ENCODE measurements around the gene RNF213.
"Not testable (repeated sequence)": the region's sequence is repeated elsewhere in the genome, so short reads cannot be mapped to it uniquely, and the experiment has no call there.

RNF213 gene

DNA sequence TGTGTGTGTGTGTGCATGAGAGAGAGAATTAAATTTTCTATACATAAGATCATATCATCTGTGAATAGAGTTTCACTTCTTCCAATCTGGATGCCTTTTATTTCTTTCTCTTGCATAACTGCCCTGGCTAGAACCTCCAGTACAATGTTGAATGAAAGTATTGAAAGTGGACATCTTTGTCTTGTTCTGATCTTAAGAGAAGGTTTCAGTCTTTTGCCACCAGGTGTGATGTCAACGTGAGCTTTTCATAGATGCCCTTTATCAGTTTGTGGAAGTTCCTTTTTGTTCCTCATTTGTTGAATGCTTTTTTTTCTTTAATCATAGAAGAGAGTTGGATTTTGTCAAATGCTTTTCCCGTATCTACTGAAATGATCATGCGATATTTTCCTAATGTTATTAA, 63.3 kb downstream of the RNF213 start:
- no peak for DNase-seq

DNA sequence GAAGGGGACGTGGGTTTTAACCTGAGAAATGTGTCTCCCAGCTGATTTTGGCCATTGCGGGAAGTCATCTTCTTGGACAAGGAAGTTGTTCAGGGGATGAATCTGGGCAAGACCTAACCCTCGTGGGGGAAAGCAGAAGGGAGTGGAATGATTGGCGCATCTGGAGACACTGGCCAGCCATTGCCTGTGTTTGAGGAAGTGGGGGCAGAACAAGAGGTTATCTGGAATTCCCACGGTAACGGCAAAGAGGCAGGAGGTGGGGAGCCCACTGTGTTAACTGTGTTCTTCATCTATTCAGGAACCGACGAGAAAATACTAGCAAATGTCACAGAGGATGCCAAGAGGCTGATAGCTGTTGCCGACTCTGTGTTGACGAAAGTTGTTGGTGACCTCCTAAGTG, 66.9 kb downstream of the RNF213 start:
- no peak for DNase-seq

DNA sequence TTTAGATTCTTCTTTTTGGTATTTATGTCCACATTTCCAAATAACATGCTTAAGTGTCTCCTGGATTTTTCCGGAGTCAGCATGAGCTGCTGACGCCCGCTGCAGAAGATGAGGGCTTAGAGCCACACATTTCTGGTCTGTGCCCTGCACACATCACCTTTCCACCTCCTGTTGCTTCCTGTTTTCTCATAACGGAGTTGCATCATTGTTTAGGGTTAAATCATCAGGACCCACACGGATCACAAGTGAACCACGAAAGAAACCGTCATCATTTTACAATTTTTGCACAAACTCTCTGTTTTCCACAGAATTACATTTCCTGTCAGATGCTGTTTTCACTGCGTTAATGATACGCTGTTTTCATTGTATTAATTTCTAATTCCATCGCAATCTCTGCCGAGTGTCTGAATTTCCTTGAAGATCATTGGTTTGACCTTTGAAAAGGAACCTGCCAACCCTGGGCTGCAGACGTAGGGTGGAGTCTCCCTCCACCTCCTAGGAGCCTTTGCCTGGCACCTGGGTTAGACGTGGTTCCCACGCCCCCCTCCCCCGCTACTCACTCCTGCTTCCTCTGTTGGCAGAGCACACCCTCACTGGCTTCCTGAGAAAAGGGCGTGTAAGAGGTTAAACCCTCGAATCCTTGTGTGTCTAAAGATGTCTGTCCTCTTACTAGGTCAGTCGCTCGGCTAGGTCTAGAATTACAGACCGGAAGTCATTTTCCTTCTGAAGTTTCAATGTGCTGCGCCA, 68.2 kb downstream of the RNF213 start:
- DNase-seq: no peak

DNA sequence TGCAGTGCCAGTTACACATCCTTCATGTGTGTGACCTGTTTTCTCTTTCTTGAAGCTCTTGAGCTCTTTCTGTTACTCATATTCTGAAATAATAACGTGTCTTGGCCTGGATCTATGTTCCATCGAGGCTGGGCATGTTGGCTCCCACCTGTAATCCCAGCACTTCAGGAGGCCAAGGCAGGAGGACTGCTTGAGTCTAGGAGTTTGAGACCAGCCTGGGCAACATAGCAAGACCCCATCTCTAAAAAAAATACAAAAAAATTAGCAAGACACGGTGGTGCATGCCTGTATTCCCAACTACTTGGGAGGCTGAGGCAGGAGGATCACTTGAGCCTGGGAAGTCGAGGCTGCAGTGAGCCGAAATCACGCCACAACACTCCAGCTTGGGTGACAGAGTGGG, 68.8 kb downstream of the RNF213 start:
- not testable (repeated sequence) for DNase-seq

DNA sequence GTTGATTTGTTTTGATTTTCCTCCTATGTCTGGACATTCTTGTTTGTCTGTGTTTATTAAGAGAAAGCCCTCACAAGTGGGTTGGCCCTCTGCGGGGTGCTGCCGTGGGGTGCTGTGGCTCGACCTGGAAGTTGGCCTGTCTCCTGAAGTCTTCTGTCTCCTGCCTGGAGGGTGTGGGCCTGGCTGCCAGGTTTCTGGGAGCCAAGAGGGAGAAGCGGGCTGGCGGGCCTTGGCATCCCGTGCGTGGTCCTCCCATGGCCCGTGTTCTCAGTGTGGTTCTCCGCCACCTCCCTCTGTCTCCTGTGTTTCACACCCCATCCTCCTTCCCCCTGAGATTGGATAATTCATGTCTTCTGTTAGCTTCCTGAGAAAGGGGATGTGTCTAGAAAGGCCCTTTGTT, 69.6 kb downstream of the RNF213 start:
- no peak for DNase-seq

DNA sequence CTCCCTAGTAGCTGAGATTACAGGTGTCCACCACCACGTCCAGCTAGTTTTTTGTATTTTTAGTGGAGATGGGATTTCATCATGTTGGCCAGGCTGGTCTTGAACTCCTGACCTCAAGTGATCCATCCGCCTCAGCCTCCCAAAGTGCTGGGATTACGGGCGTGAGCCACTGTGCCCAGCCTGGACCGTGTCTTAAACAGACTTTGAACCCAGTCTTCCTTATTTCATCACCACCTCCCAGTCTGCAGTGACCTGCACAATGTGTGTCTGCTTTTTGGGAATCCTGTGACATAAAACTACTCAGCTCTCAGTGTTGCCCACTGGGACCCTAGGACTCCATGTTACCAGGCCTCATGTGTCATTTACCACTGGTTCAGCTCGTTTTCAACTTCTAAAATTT, 70.3 kb downstream of the RNF213 start:
- not testable (repeated sequence) for DNase-seq

DNA sequence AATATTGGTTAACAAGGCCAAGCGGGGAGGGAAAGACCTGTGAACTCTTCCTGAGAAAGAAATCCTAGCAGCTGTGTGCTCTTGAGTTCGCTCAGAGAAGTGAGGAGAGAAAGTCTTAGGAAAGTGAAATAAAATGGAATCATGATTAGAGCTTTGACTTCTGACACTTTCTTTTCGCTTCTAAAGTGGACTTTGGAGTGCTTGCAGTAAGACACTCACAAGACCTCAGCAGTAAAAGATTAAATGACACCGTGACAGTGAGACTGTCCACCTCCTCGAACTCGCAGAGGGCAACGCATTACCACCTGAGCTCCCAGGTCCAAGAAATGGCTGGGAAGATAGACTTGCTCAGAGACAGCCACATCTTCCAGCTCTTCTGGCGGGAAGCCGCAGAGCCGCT, 71.2 kb downstream of the RNF213 start:
- no peak for DNase-seq

DNA sequence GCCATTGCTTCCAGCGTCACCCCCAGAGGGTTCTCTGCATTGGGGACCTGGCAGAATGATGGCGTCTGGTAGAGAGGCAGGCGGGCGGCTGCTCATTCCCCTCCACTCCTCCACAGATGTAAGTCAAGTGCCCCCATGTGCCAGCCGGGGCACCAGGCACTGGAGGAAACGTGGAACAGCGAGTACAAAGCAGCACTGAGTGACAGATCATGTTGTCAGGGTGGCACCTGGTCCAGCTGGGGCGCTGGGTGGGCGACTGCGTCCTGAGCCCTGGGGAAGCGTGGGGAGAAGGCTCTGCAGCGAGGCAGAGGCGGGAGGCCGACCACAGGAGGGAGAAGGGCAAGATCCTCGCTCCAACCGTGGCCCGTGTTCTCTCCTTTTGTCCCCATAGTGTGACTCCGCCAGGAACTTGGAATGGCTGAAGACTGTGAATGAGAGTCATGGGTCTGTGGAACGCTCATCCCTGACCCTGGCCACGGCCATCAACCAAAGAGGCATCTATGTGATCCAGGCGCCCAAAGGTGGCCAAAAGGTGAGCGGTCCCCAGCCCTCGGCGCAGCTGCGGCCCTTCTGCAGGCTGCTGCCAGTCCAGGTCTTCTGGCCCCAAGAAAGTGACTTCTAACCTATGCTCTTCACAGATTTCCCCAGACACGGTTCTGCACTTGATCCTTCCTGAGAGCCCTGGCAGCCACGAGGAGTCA, 76.7 kb downstream of the RNF213 start:
- no peak for DNase-seq

DNA sequence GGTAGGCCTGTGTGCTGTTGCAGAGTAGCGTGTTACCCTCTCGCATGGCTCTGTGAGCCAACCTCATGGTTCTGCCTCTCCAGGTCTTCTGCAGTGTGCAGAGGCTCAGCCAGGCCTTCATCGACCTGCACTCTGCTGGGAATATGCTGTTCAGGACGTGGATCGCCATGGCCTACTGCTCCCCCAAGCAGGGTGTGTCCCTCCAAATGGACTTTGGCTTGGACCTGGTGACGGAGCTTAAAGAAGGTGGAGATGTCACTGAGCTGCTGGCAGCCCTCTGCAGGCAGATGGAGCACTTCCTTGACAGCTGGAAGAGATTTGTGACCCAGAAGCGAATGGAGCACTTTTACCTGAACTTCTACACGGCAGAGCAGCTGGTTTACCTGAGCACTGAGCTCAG, 78.5 kb downstream of the RNF213 start:
- no peak for DNase-seq

DNA sequence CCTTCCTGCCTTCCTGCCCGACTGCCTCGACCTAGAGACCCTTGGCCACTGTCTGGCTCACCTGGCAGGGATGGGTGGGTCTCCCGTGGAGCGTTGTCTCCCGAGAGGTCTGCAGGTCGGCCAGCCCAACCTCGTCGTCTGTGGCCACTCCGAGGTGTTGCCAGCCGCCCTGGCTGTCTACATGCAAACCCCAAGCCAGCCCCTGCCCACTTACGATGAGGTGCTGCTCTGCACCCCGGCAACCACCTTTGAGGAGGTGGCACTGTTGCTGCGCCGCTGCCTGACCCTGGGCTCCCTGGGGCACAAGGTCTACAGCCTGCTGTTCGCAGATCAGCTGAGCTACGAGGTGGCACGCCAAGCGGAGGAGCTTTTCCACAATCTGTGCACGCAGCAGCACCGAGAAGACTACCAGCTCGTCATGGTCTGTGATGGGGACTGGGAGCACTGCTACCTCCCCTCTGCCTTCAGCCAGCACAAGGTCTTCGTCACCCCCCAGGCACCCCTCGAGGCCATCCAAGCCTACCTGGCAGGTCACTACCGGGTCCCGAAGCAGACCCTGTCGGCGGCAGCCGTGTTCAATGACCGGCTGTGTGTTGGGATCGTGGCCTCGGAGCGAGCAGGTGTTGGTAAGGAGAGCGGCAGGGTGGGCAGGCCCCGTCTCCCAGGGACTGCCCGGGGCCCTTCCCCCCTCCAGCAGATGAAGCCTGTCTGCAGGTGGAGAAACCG, 79.2 kb downstream of the RNF213 start:
- no peak for DNase-seq

DNA sequence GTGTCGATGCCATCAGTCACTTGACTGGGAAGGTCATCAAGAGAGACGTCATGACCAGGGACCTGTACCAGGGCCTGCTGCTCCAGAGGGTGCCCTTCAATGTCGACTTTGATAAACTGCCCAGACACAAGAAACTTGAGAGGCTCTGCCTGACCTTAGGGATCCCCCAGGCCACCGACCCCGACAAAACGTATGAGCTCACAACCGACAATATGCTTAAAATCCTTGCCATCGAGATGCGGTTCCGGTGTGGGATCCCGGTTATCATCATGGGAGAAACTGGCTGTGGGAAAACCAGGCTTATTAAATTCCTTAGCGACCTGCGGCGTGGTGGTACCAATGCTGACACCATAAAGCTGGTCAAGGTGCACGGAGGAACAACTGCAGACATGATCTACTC, 84.7 kb downstream of the RNF213 start:
- DNase-seq: no peak

DNA sequence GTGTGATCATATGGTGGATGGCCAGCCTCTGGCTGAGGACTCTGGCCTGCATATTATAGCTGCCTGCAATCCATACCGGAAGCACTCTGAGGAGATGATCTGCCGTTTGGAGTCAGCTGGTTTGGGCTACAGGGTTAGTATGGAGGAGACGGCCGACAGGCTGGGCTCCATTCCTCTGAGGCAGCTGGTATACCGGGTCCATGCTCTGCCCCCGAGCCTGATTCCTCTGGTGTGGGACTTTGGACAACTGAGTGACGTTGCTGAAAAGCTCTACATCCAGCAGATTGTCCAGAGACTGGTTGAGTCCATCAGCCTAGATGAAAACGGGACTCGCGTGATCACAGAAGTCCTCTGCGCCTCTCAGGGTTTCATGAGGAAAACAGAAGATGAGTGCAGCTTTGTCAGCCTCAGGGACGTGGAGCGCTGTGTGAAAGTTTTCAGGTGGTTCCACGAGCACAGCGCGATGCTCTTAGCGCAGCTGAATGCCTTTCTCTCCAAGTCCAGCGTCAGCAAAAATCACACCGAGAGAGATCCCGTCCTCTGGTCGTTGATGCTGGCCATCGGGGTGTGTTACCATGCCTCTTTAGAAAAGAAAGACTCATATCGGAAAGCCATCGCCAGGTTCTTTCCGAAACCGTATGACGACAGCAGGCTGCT, 85.3 kb downstream of the RNF213 start:
- no peak for DNase-seq

DNA sequence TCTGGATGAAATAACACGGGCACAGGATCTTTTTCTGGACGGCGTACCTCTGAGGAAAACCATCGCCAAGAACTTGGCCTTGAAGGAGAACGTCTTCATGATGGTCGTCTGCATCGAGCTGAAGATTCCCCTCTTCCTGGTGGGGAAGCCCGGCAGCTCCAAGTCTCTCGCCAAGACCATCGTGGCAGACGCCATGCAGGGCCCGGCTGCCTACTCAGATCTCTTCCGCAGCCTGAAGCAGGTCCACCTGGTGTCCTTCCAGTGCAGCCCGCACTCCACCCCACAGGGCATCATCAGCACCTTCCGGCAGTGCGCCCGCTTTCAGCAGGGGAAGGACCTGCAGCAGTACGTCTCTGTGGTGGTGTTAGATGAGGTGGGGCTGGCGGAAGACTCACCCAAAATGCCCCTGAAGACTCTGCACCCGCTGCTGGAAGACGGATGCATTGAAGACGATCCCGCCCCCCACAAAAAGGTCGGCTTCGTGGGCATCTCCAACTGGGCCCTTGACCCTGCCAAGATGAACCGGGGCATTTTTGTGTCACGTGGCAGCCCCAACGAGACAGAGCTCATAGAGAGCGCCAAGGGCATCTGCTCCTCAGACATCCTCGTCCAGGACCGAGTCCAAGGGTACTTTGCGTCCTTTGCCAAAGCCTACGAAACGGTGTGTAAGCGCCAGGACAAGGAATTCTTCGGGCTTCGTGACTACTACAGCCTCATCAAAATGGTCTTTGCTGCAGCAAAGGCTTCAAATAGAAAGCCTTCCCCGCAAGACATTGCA, 86.0 kb downstream of the RNF213 start:
- DNase-seq: no peak

DNA sequence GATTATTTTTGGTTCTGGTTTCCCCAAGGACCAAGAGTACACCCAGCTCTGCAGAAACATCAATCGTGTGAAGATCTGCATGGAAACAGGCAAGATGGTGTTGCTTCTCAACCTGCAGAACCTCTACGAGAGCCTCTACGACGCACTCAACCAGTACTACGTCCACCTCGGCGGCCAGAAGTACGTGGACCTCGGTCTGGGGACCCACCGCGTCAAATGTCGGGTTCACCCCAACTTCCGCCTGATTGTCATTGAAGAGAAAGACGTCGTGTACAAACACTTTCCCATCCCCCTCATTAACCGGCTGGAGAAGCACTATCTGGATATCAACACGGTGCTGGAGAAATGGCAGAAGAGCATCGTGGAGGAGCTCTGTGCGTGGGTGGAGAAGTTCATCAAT, 86.9 kb downstream of the RNF213 start:
- DNase-seq: no peak

DNA sequence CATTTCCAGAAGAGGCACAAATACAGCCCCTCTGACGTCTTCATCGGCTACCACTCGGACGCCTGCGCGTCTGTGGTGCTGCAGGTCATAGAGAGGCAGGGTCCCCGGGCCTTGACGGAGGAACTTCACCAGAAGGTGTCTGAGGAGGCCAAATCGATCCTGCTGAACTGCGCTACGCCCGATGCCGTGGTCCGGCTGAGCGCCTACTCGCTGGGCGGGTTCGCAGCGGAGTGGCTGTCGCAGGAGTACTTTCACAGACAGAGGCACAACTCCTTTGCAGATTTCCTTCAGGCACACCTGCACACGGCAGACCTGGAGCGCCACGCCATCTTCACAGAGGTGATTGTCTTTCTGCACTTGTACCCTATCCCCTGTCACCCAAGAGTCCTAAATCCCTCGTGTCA, 87.3 kb downstream of the RNF213 start:
- DNase-seq: no peak

DNA sequence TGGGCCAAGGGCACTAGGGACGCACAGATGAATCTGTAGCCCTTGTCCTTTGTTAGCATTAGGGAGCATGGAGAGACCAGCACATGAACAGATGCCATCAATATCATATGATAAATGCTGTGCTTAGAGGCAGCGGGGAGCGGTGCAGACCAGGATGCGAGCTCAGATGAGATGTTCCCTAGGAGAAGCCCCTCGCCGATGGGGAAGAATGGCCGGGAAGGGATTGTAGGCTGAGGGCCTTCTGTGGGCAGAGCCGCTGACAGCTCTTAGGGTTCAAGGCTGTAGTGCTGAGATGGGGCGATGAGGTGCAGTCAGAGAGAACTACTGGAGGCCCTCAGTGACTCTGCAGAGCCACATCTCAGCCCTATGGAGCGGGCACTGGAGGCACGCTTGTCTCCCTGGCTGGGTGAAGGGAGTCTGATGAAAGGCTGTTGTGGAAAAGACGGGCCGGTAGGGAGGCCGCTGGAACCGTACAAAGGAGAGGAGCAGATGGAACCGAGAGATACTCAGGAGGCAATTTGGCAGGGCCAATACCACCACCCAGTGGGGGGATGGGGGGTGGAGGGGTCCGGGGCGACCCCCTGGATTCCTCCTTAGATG, 88.0 kb downstream of the RNF213 start:
- DNase-seq: no peak

DNA sequence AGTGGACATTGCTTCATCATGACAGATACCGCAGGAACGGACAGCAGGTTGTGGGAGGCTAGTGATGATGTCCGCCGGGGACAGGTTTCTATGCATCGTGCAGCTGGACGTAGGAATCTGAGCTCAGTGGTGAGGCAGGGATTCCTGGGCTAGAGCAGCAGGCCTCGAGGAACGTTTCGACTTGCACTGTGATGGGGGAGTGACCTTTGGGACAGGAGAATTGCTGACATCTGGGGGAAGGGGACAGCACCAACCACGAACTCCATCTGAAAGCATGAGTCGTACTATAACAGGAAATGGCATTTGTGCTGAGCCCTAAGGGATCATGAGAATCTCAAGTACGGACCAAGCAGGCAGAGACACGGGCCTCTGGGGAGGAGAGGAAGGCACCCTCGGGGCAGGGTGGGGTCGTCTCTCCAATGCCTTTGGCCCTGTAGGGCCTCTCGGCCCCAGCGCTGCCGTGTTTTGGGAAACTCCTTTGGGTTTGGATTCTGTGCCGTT, 88.5 kb downstream of the RNF213 start:
- DNase-seq: no peak

DNA sequence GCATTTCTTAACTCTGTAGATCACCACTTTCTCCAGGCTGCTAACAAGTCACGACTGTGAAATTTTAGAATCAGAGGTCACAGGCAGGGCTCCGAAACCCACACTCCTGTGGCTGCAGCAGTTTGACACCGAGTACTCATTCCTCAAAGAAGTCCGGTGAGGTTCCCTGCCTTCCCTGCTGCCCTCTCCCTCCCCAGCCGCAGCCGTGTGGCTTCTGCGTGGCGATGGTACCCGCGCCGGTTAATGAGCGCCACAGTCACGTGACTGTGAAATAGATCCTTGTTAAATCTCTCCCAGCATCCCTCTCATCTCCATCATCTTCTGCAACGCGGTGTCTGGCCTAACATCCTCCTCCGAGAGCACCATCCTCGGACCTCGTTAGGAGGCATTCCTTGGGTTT, 89.1 kb downstream of the RNF213 start:
- no peak for DNase-seq

DNA sequence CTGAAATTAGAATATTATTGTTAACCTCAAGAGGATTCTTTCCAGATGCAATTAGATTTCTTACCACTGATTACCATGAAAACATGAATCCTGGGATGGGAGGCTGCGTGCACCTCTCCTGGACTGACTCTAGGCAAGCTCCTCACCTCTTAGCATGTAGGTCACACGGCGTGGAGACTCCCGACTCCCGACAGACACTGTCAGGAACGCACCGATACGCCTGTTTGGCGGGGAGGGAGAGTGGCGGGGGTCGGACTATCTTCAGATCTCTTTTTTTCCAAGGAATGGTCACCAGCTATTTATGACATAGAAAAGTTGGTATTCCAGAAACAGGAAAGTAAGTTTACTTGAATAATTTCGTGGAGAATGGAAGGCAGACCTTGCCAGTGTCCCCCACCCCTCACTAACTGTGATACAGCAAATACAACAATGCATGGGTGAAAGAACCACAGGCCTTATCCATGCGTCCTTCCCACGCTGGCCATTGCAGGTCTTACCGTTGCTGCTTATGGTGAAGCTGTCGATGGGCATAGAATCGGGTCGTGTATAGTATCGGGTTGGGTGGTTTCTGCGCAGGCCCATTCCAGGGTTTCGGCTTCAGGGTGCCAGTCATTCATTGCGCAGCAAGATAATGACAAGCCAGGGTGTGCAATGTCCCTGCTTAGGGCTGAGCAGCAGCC, 91.7 kb downstream of the RNF213 start:
- no peak for DNase-seq

DNA sequence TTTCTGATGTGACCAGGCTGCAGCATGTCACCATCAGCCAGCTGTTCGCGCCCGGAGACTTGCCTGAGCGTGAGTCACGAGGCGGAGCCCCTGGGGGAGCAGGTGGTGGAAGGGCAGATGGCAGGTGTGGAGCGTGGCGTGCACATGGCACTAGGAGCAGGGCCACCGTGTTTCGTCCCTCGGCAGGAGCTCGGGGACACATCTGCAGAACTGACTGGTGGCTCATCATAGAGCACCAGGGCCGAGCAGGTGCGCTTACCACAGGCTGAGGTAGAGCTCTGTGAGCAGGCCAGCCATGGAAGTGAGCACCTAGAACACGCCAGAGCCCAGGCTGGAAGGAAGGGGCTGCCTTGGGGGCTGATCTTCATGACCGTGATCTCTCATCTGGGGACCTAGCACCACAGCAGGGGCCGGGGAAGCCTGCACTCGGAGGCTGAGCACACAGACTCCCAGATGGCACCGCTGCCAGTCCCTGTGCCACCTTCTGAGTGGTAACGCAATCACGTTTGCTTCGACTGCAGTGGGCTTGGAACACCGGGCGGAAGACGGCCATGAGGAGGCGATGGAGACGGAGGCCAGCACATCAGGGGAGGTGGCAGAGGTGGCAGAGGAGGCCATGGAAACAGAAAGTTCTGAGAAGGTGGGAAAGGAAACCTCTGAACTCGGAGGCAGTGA, 92.5 kb downstream of the RNF213 start:
- no peak for DNase-seq

DNA sequence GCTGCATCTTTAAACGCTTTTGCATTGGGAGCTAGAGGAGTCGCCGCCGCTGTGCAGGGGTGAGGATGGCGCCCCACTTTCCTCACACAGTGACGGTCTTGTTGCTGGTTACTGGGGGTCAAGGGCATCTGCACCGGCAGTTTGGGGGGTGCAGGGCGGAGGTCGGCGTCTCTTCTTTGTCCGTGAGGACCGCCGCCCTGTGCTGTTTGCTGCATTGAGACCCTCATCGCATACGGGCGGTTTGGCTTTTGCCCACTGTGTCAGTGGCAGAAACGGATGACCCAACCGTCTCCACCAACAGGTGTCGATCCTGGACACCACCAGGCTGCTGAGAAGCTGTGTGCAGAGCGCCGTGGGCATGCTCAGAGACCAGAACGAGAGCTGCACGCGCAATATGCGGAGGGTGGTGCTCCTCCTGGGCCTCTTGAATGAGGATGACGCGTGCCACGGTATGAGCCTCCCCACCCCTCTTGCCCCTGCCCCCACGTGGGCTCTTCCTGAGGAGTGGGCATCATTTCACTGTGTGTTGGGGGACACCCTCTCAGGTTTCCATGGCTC, 93.1 kb downstream of the RNF213 start:
- no peak for DNase-seq

Measured in cortex of kidney (tissue), 1 donor.